CD14-positive monocyte (primary cell): ENCODE results near the gene ARMC9. TPM values are rescaled to one million over a fixed set of nuclear protein-coding genes. Genes with fewer than 3 reads are reported as not detected.

Experiments
- DNase-seq, 3 donors: peaks; one replicate each; pipeline ENCODE4 v3.0.0-alpha.2; 2011 to 2022
- H2AFZ ChIP-seq: 2 replicates; pipeline ENCODE4 v1.6.0; 2012; ENCODE audit warnings: mild to moderate bottlenecking, low read depth, low read length, inconsistent platforms; ENCODE audit not compliant: insufficient read depth, poor library complexity, severe bottlenecking
- H3K27ac ChIP-seq, 2 donors: 1 replicate in 1 of 2; 2 replicates in 1 of 2; pipeline ENCODE4 v1.5.1; 2012 to 2013; ENCODE audit warnings: low read length in 2 of 2, control low read depth in 1 of 2, inconsistent platforms in 1 of 2, low read depth in 1 of 2, mild to moderate bottlenecking in 1 of 2
- H3K27me3 ChIP-seq, 2 donors: one replicate each; pipeline versions ENCODE4 v1.6.0 to v1.6.1; 2011 to 2013; ENCODE audit warnings: low read length in 2 of 2; ENCODE audit not compliant: control insufficient read depth in 2 of 2, insufficient read depth in 2 of 2
- H3K36me3 ChIP-seq, 2 donors: replicated peaks in 1 of 2; 1 replicate in 1 of 2; 2 replicates in 1 of 2; pipeline versions ENCODE4 v1.5.1 to v1.6.1; 2012 to 2013; ENCODE audit warnings: low read length in 2 of 2, control low read depth in 1 of 2, inconsistent platforms in 1 of 2, mild to moderate bottlenecking in 1 of 2; ENCODE audit not compliant: insufficient read depth in 2 of 2, control insufficient read depth in 1 of 2
- H3K4me1 ChIP-seq, 2 donors: 1 replicate in 1 of 2; 2 replicates in 1 of 2; pipeline versions ENCODE4 v1.5.1 to v1.6.1; 2012 to 2013; ENCODE audit warnings: low read length in 2 of 2, control low read depth in 1 of 2, inconsistent platforms in 1 of 2, mild to moderate bottlenecking in 1 of 2, moderate library complexity in 1 of 2; ENCODE audit not compliant: insufficient read depth in 2 of 2, control insufficient read depth in 1 of 2
- H3K4me2 ChIP-seq: replicated peaks from 2 replicates; pipeline ENCODE3; 2012; ENCODE audit warnings: low read length, moderate library complexity, mild to moderate bottlenecking; ENCODE audit not compliant: poor library complexity, severe bottlenecking; ENCODE audit errors: extremely low read depth
- H3K4me3 ChIP-seq, 3 experiments: fragments of 200-600 bp in 1 of 3; sonication (generic) in 1 of 3; replicated peaks in 1 of 3; 1 replicate in 2 of 3; 2 replicates in 1 of 3; pipeline ENCODE4 v1.5.1; 2011 to 2013; ENCODE audit warnings: low read length in 3 of 3, mild to moderate bottlenecking in 3 of 3, control low read depth in 2 of 3, low read depth in 2 of 3, inconsistent platforms in 1 of 3, moderate library complexity in 1 of 3
- H3K79me2 ChIP-seq: 2 replicates; pipeline ENCODE4 v1.6.0; 2012; ENCODE audit warnings: mild to moderate bottlenecking, control low read depth, inconsistent platforms, low read length, moderate library complexity; ENCODE audit not compliant: insufficient read depth
- H3K9ac ChIP-seq: 2 replicates; pipeline ENCODE4 v1.6.0; 2017; ENCODE audit warnings: low read length, mild to moderate bottlenecking; ENCODE audit not compliant: insufficient read depth, poor library complexity, severe bottlenecking
- H3K9me3 ChIP-seq, 2 donors: replicated peaks in 1 of 2; 1 replicate in 1 of 2; 2 replicates in 1 of 2; pipeline versions ENCODE4 v1.5.1 to v1.6.1; 2012 to 2013; ENCODE audit warnings: low read length in 2 of 2, control low read depth in 1 of 2; ENCODE audit not compliant: control insufficient read depth in 1 of 2, insufficient read depth in 1 of 2
- H4K20me1 ChIP-seq: 2 replicates; pipeline ENCODE4 v1.6.0; 2012; ENCODE audit warnings: mild to moderate bottlenecking, low read length, control low read depth, moderate library complexity; ENCODE audit not compliant: insufficient read depth
- H3K27ac Mint-ChIP-seq, 7 donors: one replicate each; pipeline ENCODE4 v1.8.0; 2020; ENCODE audit warnings: mild to moderate bottlenecking in 7 of 7, mixed read lengths in 7 of 7, moderate library complexity in 6 of 7, inconsistent platforms in 2 of 7
- H3K27me3 Mint-ChIP-seq, 3 donors: one replicate each; pipeline ENCODE4 v1.8.0; 2021 to 2022; ENCODE audit warnings: low read depth in 3 of 3, mild to moderate bottlenecking in 3 of 3, mixed read lengths in 3 of 3, moderate library complexity in 3 of 3, inconsistent platforms in 1 of 3
- H3K36me3 Mint-ChIP-seq, 2 donors: one replicate each; pipeline ENCODE4 v1.8.0; 2020; ENCODE audit warnings: mixed read lengths in 2 of 2, inconsistent platforms in 1 of 2, mild to moderate bottlenecking in 1 of 2
- H3K4me1 Mint-ChIP-seq: one replicate; pipeline ENCODE4 v1.8.0; 2020; ENCODE audit warnings: mild to moderate bottlenecking, mixed read lengths
- H3K4me3 Mint-ChIP-seq, 2 donors: one replicate each; pipeline ENCODE4 v1.8.0; 2020; ENCODE audit warnings: mild to moderate bottlenecking in 2 of 2, mixed read lengths in 2 of 2, moderate library complexity in 1 of 2
- H3K9me3 Mint-ChIP-seq, 7 donors: one replicate each; pipeline ENCODE4 v1.8.0; 2020 to 2022; ENCODE audit warnings: mixed read lengths in 7 of 7, mild to moderate bottlenecking in 6 of 7, moderate library complexity in 6 of 7, inconsistent platforms in 2 of 7
- CTCF ChIP-seq: fragments of 200-600 bp; IDR thresholded peaks from one replicate; pipeline ENCODE4 v1.8.0; 2022; ENCODE audit warnings: antibody characterized with exemption, mild to moderate bottlenecking
- WGBS: methylation state at CpG from one replicate; pipeline ENCODE4 v1.1.5; 2013; ENCODE audit warnings: missing lambda C conversion rate; ENCODE audit not compliant: insufficient coverage; 5-methylcytosine and 5-hydroxymethylcytosine counted together
- intact Hi-C, 2 donors: fragments of 100-400 bp; cut with micrococcal nuclease; formaldehyde crosslinking; loops; one replicate each; pipeline versions ENCODE4 v1.15.0 to v1.15.1; 2023
- polyA plus RNA-seq, 3 donors: library from polyadenylated mRNA; depleted of rRNA in 1 of 3; unstranded in 2 of 3; stranded (reverse) in 1 of 3; fragments of 300-500 nt in 2 of 3; fragments of >200 nt in 1 of 3; fragmentation: Illumina TruSeq in 2 of 3; gene quantifications; 1 replicate in 2 of 3; 2 replicates in 1 of 3; pipeline ENCODE4 v1.2.3, GENCODE V29; 2012 to 2021

Gene ARMC9
- polyA plus RNA-seq, 3 donors: 0.07 to 0.27 TPM; not detected in 1

GRCh38 chr2:231278868-231279267, 80.4 kb downstream of the ARMC9 start:
- Mint-ChIP-seq H3K9me3 (peaks cover 0 to 2% (median 0%) of the 10 kb centered on the region in 7 donors), H3K27ac (peak overlapping the region in 1 of 7 donors; percentile 11), H3K4me3 (no peak overlapping the region), H3K4me1 (peaks cover 22% of the 10 kb centered on the region), H3K27me3 (peaks cover 0 to 3% (median 0%) of the 10 kb centered on the region in 3 donors), H3K36me3 (no peaks in the 10 kb centered on the region)
- H3K27ac ChIP-seq: no peak overlapping the region
- intact Hi-C loops: no loop called here
- H3K36me3 ChIP-seq: no peaks in the 10 kb centered on the region
- no peak for TF ChIP-seq CTCF
- H3K9ac ChIP-seq: no peak overlapping the region
- no peaks in the 10 kb centered on the region for H4K20me1 ChIP-seq
- H3K9me3 ChIP-seq: no peaks in the 10 kb centered on the region
- H3K4me1 ChIP-seq: peaks cover 6 to 22% of the 10 kb centered on the region in 2 donors
- H3K79me2 ChIP-seq: no peaks in the 10 kb centered on the region
- H3K27me3 ChIP-seq: no peaks in the 10 kb centered on the region
- no peak overlapping the region for H3K4me3 ChIP-seq
- no peak for DNase-seq
- H3K4me2 ChIP-seq: no peak overlapping the region
- WGBS: 91% methylated on average over 1 of the region's 2 CpGs
- no peak overlapping the region for H2AFZ ChIP-seq

- Mint-ChIP-seq H3K4me1 (peaks cover 11% of the 10 kb centered on the region), H3K27ac (peak overlapping the region in 1 of 7 donors; percentile 18), H3K4me3 (peak overlapping the region in 1 of 2 donors; percentile 70), H3K9me3 (no peaks in the 10 kb centered on the region), H3K27me3 (peaks cover 0 to 3% (median 0%) of the 10 kb centered on the region in 3 donors), H3K36me3 (no peaks in the 10 kb centered on the region)
- Histone ChIP-seq H3K9ac (no peak overlapping the region), H3K27me3 (no peaks in the 10 kb centered on the region), H3K4me1 (peaks cover 6 to 8% of the 10 kb centered on the region in 2 donors), H4K20me1 (no peaks in the 10 kb centered on the region), H3K4me3 (peak overlapping the region in 1 of 3 experiments; percentile 28), H2AFZ (peak overlapping the region; percentile 65), H3K27ac (no peak overlapping the region), H3K9me3 (no peaks in the 10 kb centered on the region), H3K36me3 (no peaks in the 10 kb centered on the region), H3K4me2 (peak overlapping the region; percentile 47), H3K79me2 (no peaks in the 10 kb centered on the region)
- TF ChIP-seq CTCF: no peak
- intact Hi-C loops: no loop called here
- no peak for DNase-seq
- WGBS: 8% methylated on average over 7 of the region's 9 CpGs
Measured at GRCh38 chr2:231280846-231281245, 82.4 kb downstream of the ARMC9 start.
